IPS-18a (cell line): Measurements from ENCODE around the gene CEP104.

Source experiments
- H3K27ac ChIP-seq: one replicate; pipeline ENCODE4 v1.5.1; 2013; ENCODE audit warnings: low read length
- H3K27me3 ChIP-seq: one replicate; pipeline ENCODE4 v1.6.1; 2013; ENCODE audit warnings: mild to moderate bottlenecking, low read length; ENCODE audit not compliant: control insufficient read depth, insufficient read depth
- H3K36me3 ChIP-seq: one replicate; pipeline ENCODE4 v1.6.1; 2013; ENCODE audit warnings: low read depth, low read length; ENCODE audit not compliant: control insufficient read depth
- H3K4me1 ChIP-seq: one replicate; pipeline ENCODE4 v1.6.1; 2013; ENCODE audit warnings: low read depth, low read length; ENCODE audit not compliant: control insufficient read depth
- H3K4me3 ChIP-seq: one replicate; pipeline ENCODE4 v1.5.1; 2013; ENCODE audit warnings: low read length
- H3K9ac ChIP-seq: one replicate; pipeline ENCODE4 v1.6.1; 2013; ENCODE audit warnings: mild to moderate bottlenecking, low read length, moderate library complexity
- H3K9me3 ChIP-seq: one replicate; pipeline ENCODE4 v1.6.1; 2013; ENCODE audit warnings: low read depth, low read length; ENCODE audit not compliant: control insufficient read depth

CEP104 gene

GRCh38 chr1:3836421-3836820 lies 20.6 kb downstream of the CEP104 start:
- H3K9me3 ChIP-seq: no peaks in the 10 kb centered on the region
- no peak overlapping the region for H3K9ac ChIP-seq
- no peak overlapping the region for H3K27ac ChIP-seq
- H3K4me1 ChIP-seq: no peaks in the 10 kb centered on the region
- no peak overlapping the region for H3K4me3 ChIP-seq
- no peaks in the 10 kb centered on the region for H3K27me3 ChIP-seq
- peaks cover 19% of the 10 kb centered on the region for H3K36me3 ChIP-seq

GRCh38 chr1:3834701-3835100 lies 22.3 kb downstream of the CEP104 start:
- H3K9me3 ChIP-seq: no peaks in the 10 kb centered on the region
- no peak overlapping the region for H3K4me3 ChIP-seq
- H3K27me3 ChIP-seq: no peaks in the 10 kb centered on the region
- H3K4me1 ChIP-seq: no peaks in the 10 kb centered on the region
- H3K36me3 ChIP-seq: peaks cover 20% of the 10 kb centered on the region
- H3K27ac ChIP-seq: no peak overlapping the region
- H3K9ac ChIP-seq: no peak overlapping the region

DNA sequence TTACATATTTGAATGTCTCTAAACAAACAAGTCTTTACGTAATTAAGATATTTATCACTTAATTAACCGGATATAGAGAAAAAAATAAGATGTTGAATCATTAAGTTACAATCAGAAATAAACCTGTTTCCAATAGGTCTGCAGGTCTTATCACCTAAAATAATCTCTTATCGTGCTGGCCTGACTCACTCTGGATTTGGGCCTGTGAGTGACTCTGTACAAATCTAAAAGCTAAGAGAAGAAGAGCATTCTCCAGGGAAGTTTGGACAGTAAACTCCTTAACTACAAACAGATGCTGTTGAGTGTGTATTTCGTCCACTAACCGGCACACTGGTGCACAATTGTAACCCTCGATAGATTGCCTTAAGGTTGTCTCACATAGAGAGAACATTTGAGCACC lies 25.3 kb downstream of the CEP104 start:
- no peak overlapping the region for H3K4me3 ChIP-seq
- no peaks in the 10 kb centered on the region for H3K4me1 ChIP-seq
- peaks cover 12% of the 10 kb centered on the region for H3K36me3 ChIP-seq
- H3K27ac ChIP-seq: no peak overlapping the region
- H3K9ac ChIP-seq: no peak overlapping the region
- no peaks in the 10 kb centered on the region for H3K27me3 ChIP-seq
- H3K9me3 ChIP-seq: no peaks in the 10 kb centered on the region

DNA sequence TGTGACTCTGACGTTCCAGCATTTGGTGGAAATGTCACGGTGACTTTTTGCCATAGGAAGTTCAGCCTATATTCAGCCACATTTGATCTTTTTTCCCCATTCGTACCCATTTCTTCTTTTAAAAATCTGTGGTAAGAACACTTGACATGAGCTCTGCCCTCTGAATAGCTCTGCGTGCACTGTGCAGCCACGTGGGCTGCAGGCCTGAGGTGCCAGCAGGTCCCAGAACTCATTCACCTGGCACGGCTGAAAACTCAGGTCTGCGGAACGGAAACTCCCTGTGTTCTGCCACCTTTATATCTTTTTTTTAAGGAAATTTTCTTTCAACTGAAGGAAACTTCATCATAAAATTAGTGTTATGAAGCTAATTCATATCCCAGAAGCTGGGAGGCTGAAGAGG lies 28.6 kb downstream of the CEP104 start:
- Histone ChIP-seq H3K36me3 (peaks cover 12% of the 10 kb centered on the region), H3K9me3 (no peaks in the 10 kb centered on the region), H3K27me3 (no peaks in the 10 kb centered on the region), H3K9ac (no peak overlapping the region), H3K4me1 (no peaks in the 10 kb centered on the region), H3K27ac (no peak overlapping the region), H3K4me3 (no peak overlapping the region)

DNA sequence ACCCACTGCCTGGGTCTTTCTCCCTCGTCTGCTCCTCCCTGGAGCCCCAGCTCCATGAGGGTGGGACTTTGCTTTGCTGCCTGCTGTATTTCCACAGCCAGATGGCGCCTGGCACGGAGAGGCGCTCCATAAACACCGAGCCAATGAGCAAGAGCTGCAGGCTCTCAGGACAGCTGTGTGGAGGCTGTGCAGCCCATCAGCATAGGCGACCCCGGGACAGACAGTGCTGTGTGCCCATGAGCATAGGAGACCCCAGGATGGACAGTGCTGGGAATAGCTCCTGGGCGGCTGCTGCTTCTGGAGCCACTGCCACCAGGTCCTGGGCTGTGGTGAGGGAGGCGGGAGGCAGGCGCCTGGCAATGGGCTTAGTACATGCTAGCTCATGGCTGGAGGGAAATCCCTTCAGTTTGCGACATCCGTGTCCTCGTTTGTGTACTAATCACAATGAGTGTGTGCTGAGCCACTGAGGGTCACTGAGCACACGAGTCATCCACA lies 29.2 kb downstream of the CEP104 start:
- H3K9ac ChIP-seq: no peak overlapping the region
- peaks cover 12% of the 10 kb centered on the region for H3K36me3 ChIP-seq
- H3K27ac ChIP-seq: no peak overlapping the region
- H3K9me3 ChIP-seq: no peaks in the 10 kb centered on the region
- no peaks in the 10 kb centered on the region for H3K4me1 ChIP-seq
- H3K4me3 ChIP-seq: no peak overlapping the region
- no peaks in the 10 kb centered on the region for H3K27me3 ChIP-seq

DNA sequence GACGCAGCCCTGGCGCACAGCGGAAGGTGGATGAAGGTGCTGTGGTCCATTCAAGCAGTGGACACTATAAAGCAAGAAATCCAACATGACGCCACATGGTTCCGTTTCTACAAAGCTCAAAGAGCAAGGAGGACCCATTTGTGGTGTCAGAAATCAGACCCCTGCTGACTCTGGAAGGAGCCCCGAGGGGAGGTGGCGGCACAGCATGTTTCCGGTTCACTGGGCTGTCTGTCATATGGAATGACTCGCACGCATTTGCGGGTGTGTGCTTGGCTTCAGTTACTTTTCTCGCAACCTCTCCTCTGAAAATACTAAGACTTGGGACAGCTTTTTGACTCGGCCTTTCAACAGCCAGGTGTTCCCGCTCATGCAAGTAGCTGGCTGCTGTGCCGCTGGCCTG lies 31.7 kb downstream of the CEP104 start:
- Histone ChIP-seq H3K4me1 (no peaks in the 10 kb centered on the region), H3K9ac (no peak overlapping the region), H3K27ac (no peak overlapping the region), H3K9me3 (no peaks in the 10 kb centered on the region), H3K36me3 (peaks cover 3% of the 10 kb centered on the region), H3K4me3 (no peak overlapping the region), H3K27me3 (no peaks in the 10 kb centered on the region)

DNA sequence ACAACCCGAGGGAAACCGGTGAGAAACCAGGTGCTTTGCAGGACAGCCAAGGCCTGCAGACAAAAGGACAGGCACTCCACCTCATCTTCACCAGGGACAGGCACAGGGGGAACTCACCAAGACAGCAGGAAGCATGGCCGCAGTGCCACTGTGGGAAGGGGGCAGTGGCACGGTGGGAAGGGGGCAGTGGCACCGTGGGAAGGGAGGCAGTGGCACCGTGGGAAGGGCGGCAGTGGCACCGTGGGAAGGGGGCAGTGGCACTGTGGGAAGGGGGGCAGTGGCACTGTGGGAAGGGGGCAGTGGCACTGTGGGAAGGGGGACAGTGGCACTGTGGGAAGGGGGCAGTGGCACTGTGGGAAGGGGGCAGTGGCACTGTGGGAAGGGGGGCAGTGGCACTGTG lies 32.4 kb downstream of the CEP104 start:
- no peak overlapping the region for H3K4me3 ChIP-seq
- H3K9ac ChIP-seq: no peak overlapping the region
- H3K9me3 ChIP-seq: no peaks in the 10 kb centered on the region
- peaks cover 1% of the 10 kb centered on the region for H3K36me3 ChIP-seq
- H3K27ac ChIP-seq: no peak overlapping the region
- no peaks in the 10 kb centered on the region for H3K27me3 ChIP-seq
- no peaks in the 10 kb centered on the region for H3K4me1 ChIP-seq

- H3K36me3 ChIP-seq: no peaks in the 10 kb centered on the region
- no peak overlapping the region for H3K4me3 ChIP-seq
- no peaks in the 10 kb centered on the region for H3K27me3 ChIP-seq
- H3K9ac ChIP-seq: no peak overlapping the region
- no peak overlapping the region for H3K27ac ChIP-seq
- H3K9me3 ChIP-seq: no peaks in the 10 kb centered on the region
- no peaks in the 10 kb centered on the region for H3K4me1 ChIP-seq
Measured at GRCh38 chr1:3822421-3822820, 34.6 kb downstream of the CEP104 start.

DNA sequence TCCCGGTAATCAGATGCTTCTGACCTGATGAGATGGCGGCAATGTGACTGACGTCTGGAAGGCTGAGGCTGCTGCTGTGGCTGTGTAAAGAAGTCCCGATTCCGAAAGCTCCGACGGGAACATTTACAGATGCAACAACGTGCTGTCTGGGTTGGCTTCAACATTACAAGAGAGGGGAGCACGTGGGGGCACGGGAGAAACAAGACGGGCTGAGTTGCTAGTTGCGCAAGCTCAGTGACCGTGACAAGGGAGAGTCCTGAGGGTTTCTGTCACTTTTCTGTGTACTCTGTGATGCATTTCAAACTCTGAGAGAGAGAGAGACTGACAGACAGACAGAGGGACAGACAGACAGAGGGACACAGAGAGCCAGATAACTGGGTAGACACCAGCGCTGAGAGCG lies 35.1 kb downstream of the CEP104 start:
- Histone ChIP-seq H3K4me1 (no peaks in the 10 kb centered on the region), H3K27me3 (no peaks in the 10 kb centered on the region), H3K4me3 (no peak overlapping the region), H3K27ac (no peak overlapping the region), H3K9ac (no peak overlapping the region), H3K9me3 (no peaks in the 10 kb centered on the region), H3K36me3 (no peaks in the 10 kb centered on the region)

DNA sequence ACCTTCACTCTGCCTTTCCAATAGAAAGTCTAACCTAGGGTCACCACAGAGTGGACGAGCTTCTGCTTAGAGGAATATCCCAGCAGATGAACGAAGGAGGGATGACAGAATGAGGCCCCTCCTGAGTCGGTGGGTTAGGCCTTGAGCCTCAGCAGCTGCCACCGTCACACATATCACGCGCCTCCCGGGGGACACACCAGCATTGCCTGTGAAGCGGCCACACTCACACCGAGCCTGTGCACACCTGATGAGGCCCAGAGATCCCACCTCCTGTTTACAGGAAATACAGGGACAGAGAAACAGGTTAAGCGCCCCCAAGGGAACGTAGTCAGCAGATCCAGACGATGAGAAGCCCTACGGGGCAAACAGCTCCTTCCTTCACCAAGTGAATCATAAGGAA lies 35.6 kb downstream of the CEP104 start:
- no peaks in the 10 kb centered on the region for H3K4me1 ChIP-seq
- no peaks in the 10 kb centered on the region for H3K27me3 ChIP-seq
- H3K27ac ChIP-seq: no peak overlapping the region
- H3K9ac ChIP-seq: no peak overlapping the region
- no peaks in the 10 kb centered on the region for H3K36me3 ChIP-seq
- H3K4me3 ChIP-seq: no peak overlapping the region
- H3K9me3 ChIP-seq: no peaks in the 10 kb centered on the region

DNA sequence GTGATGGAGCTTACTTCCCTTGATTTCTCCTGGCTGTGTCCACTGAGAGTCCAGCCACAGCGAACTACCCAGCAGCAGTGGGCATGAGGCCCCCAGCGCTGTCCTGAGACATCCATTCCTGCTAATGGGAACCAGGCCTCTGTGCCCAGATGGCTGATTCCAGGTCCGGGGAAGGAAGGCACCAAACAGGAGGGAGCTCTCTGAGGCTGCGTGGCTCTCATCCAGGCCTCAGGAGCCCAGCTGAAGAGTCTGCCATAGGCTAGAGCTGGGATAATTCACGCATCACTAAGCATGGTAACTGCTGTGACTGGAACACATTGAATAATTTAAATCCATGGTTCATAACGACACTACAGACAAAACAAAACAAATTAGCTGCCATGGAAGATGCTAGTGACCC lies 36.0 kb downstream of the CEP104 start:
- H3K27ac ChIP-seq: no peak overlapping the region
- no peaks in the 10 kb centered on the region for H3K9me3 ChIP-seq
- H3K27me3 ChIP-seq: no peaks in the 10 kb centered on the region
- no peak overlapping the region for H3K9ac ChIP-seq
- no peak overlapping the region for H3K4me3 ChIP-seq
- no peaks in the 10 kb centered on the region for H3K4me1 ChIP-seq
- H3K36me3 ChIP-seq: no peaks in the 10 kb centered on the region

GRCh38 chr1:3820316-3820715 lies 36.7 kb downstream of the CEP104 start:
- Histone ChIP-seq H3K27me3 (no peaks in the 10 kb centered on the region), H3K9ac (no peak overlapping the region), H3K36me3 (no peaks in the 10 kb centered on the region), H3K4me1 (no peaks in the 10 kb centered on the region), H3K27ac (no peak overlapping the region), H3K4me3 (no peak overlapping the region), H3K9me3 (no peaks in the 10 kb centered on the region)
